GM21360 (cell line): ENCODE measurements around the gene ZBTB7B.
"Not testable (repeated sequence)": the region's sequence is repeated elsewhere in the genome, so short reads cannot be mapped to it uniquely, and the experiment has no call there.

Experiments
- ATAC-seq: cut with Tn5 transposase; IDR thresholded peaks from one replicate; pipeline ENCODE4 v1.9.1; 2021; ENCODE audit warnings: mild to moderate bottlenecking, moderate library complexity; ENCODE audit not compliant: unreplicated experiment

Gene ZBTB7B

GRCh38 chr1:154986736-154987135 lies 15.9 kb upstream of the ZBTB7B start:
- ATAC-seq = not testable (repeated sequence)

- no peak for ATAC-seq
Observed at GRCh38 chr1:154987326-154987725, 15.3 kb upstream of the ZBTB7B start.

- ATAC-seq = no peak
Observed at GRCh38 chr1:154988058-154988954, 14.3 kb upstream of the ZBTB7B start.

GRCh38 chr1:154989195-154989860 lies 13.3 kb upstream of the ZBTB7B start:
- no peak for ATAC-seq

GRCh38 chr1:154990276-154990675 lies 12.3 kb upstream of the ZBTB7B start:
- ATAC-seq = no peak

GRCh38 chr1:154992721-154993571 lies 9.7 kb upstream of the ZBTB7B start:
- no peak for ATAC-seq

GRCh38 chr1:154993572-154994268 lies 8.9 kb upstream of the ZBTB7B start, which contains the start of gene LENEP:
Gene LENEP, plus strand, starts transcription at chr1:154993586. Its CDS starts 22 bp downstream, at chr1:154993608.
- ATAC-seq = no peak

GRCh38 chr1:154994269-154994587 lies 8.4 kb upstream of the ZBTB7B start:
- ATAC-seq = no peak

- ATAC-seq = no peak
Observed at GRCh38 chr1:154994591-154994990, 8.0 kb upstream of the ZBTB7B start.

- not testable (repeated sequence) for ATAC-seq
Observed at GRCh38 chr1:154995301-154995983, 7.2 kb upstream of the ZBTB7B start.

GRCh38 chr1:154996966-154997701 lies 5.5 kb upstream of the ZBTB7B start:
- no peak for ATAC-seq

- ATAC-seq = no peak
Observed at GRCh38 chr1:154998201-154998780, 4.3 kb upstream of the ZBTB7B start.

GRCh38 chr1:154998818-154999570 lies 3.6 kb upstream of the ZBTB7B start:
- no peak for ATAC-seq

- no peak for ATAC-seq
Observed at GRCh38 chr1:154999571-155000410, 2.8 kb upstream of the ZBTB7B start.

- no peak for ATAC-seq
Observed at GRCh38 chr1:155000411-155000725, 2.2 kb upstream of the ZBTB7B start.

GRCh38 chr1:155000726-155001424 lies 1.7 kb upstream of the ZBTB7B start:
- ATAC-seq = no peak

GRCh38 chr1:155001425-155001674 lies 1.3 kb upstream of the ZBTB7B start:
- no peak for ATAC-seq
